Sigmoid colon (tissue), 4 donors: ENCODE measurements around the gene TAF12.

ENCODE experiments used
- CTCF ChIP-seq, 4 experiments: fragments of 450-650 bp in 3 of 4; fragments of 200-600 bp in 1 of 4; IDR thresholded peaks; one replicate each; pipeline ENCODE4 v1.5.1; 2016 to 2019; ENCODE audit warnings: antibody characterized with exemption in 4 of 4, mild to moderate bottlenecking in 3 of 4, moderate library complexity in 2 of 4
- EP300 ChIP-seq, 4 donors: sonication (generic); formaldehyde crosslinking; IDR thresholded peaks; one replicate each; pipeline ENCODE4 v1.6.1; 2017; ENCODE audit warnings: antibody characterized with exemption in 4 of 4
- POLR2A ChIP-seq, 2 donors: fragments of 450-650 bp; IDR thresholded peaks; one replicate each; pipeline ENCODE4 v1.6.1; 2016; ENCODE audit warnings: antibody characterized with exemption in 2 of 2, mild to moderate bottlenecking in 2 of 2, moderate library complexity in 2 of 2

- TF ChIP-seq CTCF (IDR thresholded peaks at IDR 0.05), result no peak
- TF ChIP-seq POLR2A (IDR thresholded peaks at IDR 0.05), result no peak
- TF ChIP-seq EP300 (IDR thresholded peaks at IDR 0.05), result no peak
These were observed 82.0 kb downstream of the TAF12 start for GRCh38 chr1:28560886-28561285.
